Measurements from ENCODE around the gene TMPRSS11B. TPM values are rescaled to one million over a fixed set of nuclear protein-coding genes. Genes with fewer than 3 reads are reported as not detected.
"Not testable (repeated sequence)": the region's sequence is repeated elsewhere in the genome, so short reads cannot be mapped to it uniquely, and the experiment has no call there.

The TMPRSS11B gene
- total and polyA plus RNA-seq, 5 donors from 2014 or later: not detected

DNA sequence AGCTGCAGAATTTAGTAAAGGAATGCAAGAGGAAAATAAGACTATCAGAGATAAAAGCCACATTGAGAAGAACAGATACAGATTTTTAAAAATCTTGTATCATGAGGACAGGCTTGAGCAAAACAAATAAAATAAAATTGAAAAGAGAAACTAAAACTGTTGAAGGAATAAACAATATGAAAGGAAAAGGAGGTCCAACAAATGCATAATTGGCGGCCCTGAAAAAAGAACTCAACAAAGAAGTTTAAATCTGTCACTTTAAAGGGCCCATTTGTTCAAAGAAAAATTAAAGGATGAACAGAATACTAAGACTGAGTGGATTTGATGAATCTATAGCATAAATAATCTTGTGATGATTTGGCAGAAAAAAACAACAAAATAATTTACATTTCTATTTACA, 36.5 kb downstream of the TMPRSS11B start:
- ATAC-seq (ENCODE audit: low read depth in 2 of 2): no peak

DNA sequence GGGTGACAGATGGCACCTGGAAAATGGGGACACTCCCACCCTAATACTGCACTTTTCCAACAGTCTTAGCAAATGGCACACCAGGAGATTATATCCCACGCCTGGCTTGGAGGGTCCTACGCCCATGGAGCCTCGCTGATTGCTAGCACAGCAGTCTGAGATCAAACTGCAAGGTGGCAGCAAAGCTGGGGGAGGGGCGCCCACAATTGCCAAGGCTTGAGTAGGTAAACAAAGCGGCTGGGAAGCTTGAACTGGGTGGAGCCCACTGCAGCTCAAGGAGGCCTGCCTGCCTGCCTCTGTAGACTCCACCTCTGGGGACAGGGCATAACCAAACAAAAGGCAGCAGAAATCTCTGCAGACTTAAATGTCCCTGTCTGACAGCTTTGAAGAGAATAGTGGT, 51.2 kb downstream of the TMPRSS11B start:
- not testable (repeated sequence) for H3K27me3 Mint-ChIP-seq; H3K4me1 Mint-ChIP-seq; H3K27ac Mint-ChIP-seq; H3K27me3 ChIP-seq (ENCODE audit: control insufficient read depth, insufficient read depth, low read length); H3K4me1 ChIP-seq (ENCODE audit: control insufficient read depth, insufficient read depth, low read length, poor library complexity, severe bottlenecking); H3K27ac ChIP-seq (ENCODE audit: insufficient read depth, low read length, poor library complexity, severe bottlenecking); H3K9me3 ChIP-seq (ENCODE audit: control insufficient read depth in 2 of 2, low read length in 2 of 2); DNase-seq; H3K4me3 ChIP-seq (ENCODE audit: low read depth, low read length); H3K36me3 Mint-ChIP-seq; H3K9me3 Mint-ChIP-seq; H3K4me3 Mint-ChIP-seq; H3K36me3 ChIP-seq (ENCODE audit: control insufficient read depth, insufficient read depth, low read length); ATAC-seq (ENCODE audit: low read depth in 2 of 2)

More for the DNA sequence above, 36.5 kb downstream of the TMPRSS11B start:
- Mint-ChIP-seq H3K27ac (no peak overlapping the region), H3K4me1 (no peaks in the 10 kb centered on the region), H3K4me3 (no peak overlapping the region), H3K36me3 (no peaks in the 10 kb centered on the region), H3K27me3 (no peaks in the 10 kb centered on the region), H3K9me3 (peaks cover 3 to 15% (median 5%) of the 10 kb centered on the region in 7 donors)
- no peak overlapping the region for H3K4me3 ChIP-seq (ENCODE audit: low read depth, low read length)
- H3K27ac ChIP-seq (ENCODE audit: insufficient read depth, low read length, poor library complexity, severe bottlenecking): no peak overlapping the region
- H3K36me3 ChIP-seq (ENCODE audit: control insufficient read depth, insufficient read depth, low read length): no peaks in the 10 kb centered on the region
- peaks cover 0 to 1% of the 10 kb centered on the region in 2 experiments for H3K9me3 ChIP-seq (ENCODE audit: control insufficient read depth in 2 of 2, low read length in 2 of 2)
- H3K4me1 ChIP-seq (ENCODE audit: control insufficient read depth, insufficient read depth, low read length, poor library complexity, severe bottlenecking): no peaks in the 10 kb centered on the region
- no peak for DNase-seq
- no peaks in the 10 kb centered on the region for H3K27me3 ChIP-seq (ENCODE audit: control insufficient read depth, insufficient read depth, low read length)

DNA sequence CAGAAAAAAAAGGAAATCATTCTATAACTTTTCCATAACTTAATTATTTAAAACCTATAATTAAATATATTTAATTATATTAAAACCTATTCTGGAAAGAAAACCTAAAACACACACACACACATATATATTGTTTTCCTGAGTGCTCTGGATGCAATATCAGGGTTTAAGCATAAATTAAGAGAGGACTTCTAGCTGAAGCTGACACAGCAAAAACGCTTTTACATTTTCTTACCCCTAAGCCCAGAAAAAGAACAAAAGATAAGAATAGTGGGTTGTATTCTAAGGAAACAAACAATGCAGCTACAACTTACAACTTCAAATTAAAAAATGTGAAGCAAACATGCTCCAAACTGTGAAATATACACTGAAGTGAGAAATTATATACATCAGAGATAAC, 52.3 kb downstream of the TMPRSS11B start:
- Mint-ChIP-seq H3K27ac (no peak overlapping the region), H3K4me3 (no peak overlapping the region), H3K27me3 (no peaks in the 10 kb centered on the region), H3K9me3 (peaks cover 0 to 6% (median 0%) of the 10 kb centered on the region in 7 donors), H3K36me3 (no peaks in the 10 kb centered on the region), H3K4me1 (no peaks in the 10 kb centered on the region)
- Histone ChIP-seq H3K36me3 (ENCODE audit: control insufficient read depth, insufficient read depth, low read length) (no peaks in the 10 kb centered on the region), H3K4me1 (ENCODE audit: control insufficient read depth, insufficient read depth, low read length, poor library complexity, severe bottlenecking) (no peaks in the 10 kb centered on the region), H3K4me3 (ENCODE audit: low read depth, low read length) (no peak overlapping the region), H3K9me3 (ENCODE audit: control insufficient read depth in 2 of 2, low read length in 2 of 2) (no peaks in the 10 kb centered on the region), H3K27ac (ENCODE audit: insufficient read depth, low read length, poor library complexity, severe bottlenecking) (no peak overlapping the region), H3K27me3 (ENCODE audit: control insufficient read depth, insufficient read depth, low read length) (no peaks in the 10 kb centered on the region)
- DNase-seq (no peak), ATAC-seq (ENCODE audit: low read depth in 2 of 2) (no peak)

DNA sequence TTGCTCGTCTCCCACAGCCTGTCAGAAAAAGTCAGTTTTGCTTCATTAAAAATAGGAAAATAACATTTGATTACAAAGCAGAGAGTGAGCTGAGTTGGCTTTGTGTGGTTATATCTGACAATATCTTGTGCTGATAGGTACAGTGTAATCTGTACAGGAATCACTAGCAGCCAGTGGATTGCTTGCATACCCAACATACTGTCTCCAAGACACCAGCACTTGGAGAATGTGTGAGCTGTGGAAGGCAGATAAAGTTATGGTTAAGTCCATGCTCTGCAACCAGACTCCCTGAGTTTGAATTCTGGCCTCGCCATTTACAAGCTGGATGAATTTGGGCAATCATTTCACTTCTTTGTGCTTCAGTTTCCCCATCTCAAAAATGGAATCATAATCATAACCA, 58.3 kb downstream of the TMPRSS11B start:
- no peak overlapping the region for H3K27ac Mint-ChIP-seq
- no peaks in the 10 kb centered on the region for H3K27me3 Mint-ChIP-seq
- Histone ChIP-seq H3K27ac (ENCODE audit: insufficient read depth, low read length, poor library complexity, severe bottlenecking) (no peak overlapping the region), H3K4me1 (ENCODE audit: control insufficient read depth, insufficient read depth, low read length, poor library complexity, severe bottlenecking) (no peaks in the 10 kb centered on the region), H3K9me3 (ENCODE audit: control insufficient read depth in 2 of 2, low read length in 2 of 2) (no peaks in the 10 kb centered on the region), H3K36me3 (ENCODE audit: control insufficient read depth, insufficient read depth, low read length) (no peaks in the 10 kb centered on the region), H3K27me3 (ENCODE audit: control insufficient read depth, insufficient read depth, low read length) (no peaks in the 10 kb centered on the region), H3K4me3 (ENCODE audit: low read depth, low read length) (no peak overlapping the region)
- no peaks in the 10 kb centered on the region for H3K36me3 Mint-ChIP-seq
- H3K9me3 Mint-ChIP-seq: peaks cover 0 to 4% (median 0%) of the 10 kb centered on the region in 7 donors
- no peaks in the 10 kb centered on the region for H3K4me1 Mint-ChIP-seq
- H3K4me3 Mint-ChIP-seq: no peak overlapping the region
- no peak for ATAC-seq (ENCODE audit: low read depth in 2 of 2)
- no peak for DNase-seq

- H3K4me3 Mint-ChIP-seq: no peak overlapping the region
- peaks cover 0 to 4% (median 0%) of the 10 kb centered on the region in 7 donors for H3K9me3 Mint-ChIP-seq
- Histone ChIP-seq H3K27ac (ENCODE audit: insufficient read depth, low read length, poor library complexity, severe bottlenecking) (no peak overlapping the region), H3K4me1 (ENCODE audit: control insufficient read depth, insufficient read depth, low read length, poor library complexity, severe bottlenecking) (no peaks in the 10 kb centered on the region), H3K27me3 (ENCODE audit: control insufficient read depth, insufficient read depth, low read length) (no peaks in the 10 kb centered on the region), H3K9me3 (ENCODE audit: control insufficient read depth in 2 of 2, low read length in 2 of 2) (no peaks in the 10 kb centered on the region), H3K4me3 (ENCODE audit: low read depth, low read length) (no peak overlapping the region), H3K36me3 (ENCODE audit: control insufficient read depth, insufficient read depth, low read length) (no peaks in the 10 kb centered on the region)
- no peaks in the 10 kb centered on the region for H3K4me1 Mint-ChIP-seq
- H3K27me3 Mint-ChIP-seq: no peaks in the 10 kb centered on the region
- DNase-seq: no peak
- no peak for ATAC-seq (ENCODE audit: low read depth in 2 of 2)
- no peaks in the 10 kb centered on the region for H3K36me3 Mint-ChIP-seq
- no peak overlapping the region for H3K27ac Mint-ChIP-seq
Measured at GRCh38 chr4:68184923-68185322, 60.6 kb downstream of the TMPRSS11B start.

- H3K4me1 Mint-ChIP-seq: no peaks in the 10 kb centered on the region
- H3K4me3 Mint-ChIP-seq: no peak overlapping the region
- Histone ChIP-seq H3K36me3 (ENCODE audit: control insufficient read depth, insufficient read depth, low read length) (no peaks in the 10 kb centered on the region), H3K27ac (ENCODE audit: insufficient read depth, low read length, poor library complexity, severe bottlenecking) (no peak overlapping the region), H3K4me1 (ENCODE audit: control insufficient read depth, insufficient read depth, low read length, poor library complexity, severe bottlenecking) (no peaks in the 10 kb centered on the region), H3K9me3 (ENCODE audit: control insufficient read depth in 2 of 2, low read length in 2 of 2) (no peaks in the 10 kb centered on the region), H3K27me3 (ENCODE audit: control insufficient read depth, insufficient read depth, low read length) (no peaks in the 10 kb centered on the region), H3K4me3 (ENCODE audit: low read depth, low read length) (no peak overlapping the region)
- no peaks in the 10 kb centered on the region for H3K36me3 Mint-ChIP-seq
- no peak for ATAC-seq (ENCODE audit: low read depth in 2 of 2)
- no peak overlapping the region for H3K27ac Mint-ChIP-seq
- no peak for DNase-seq
- H3K9me3 Mint-ChIP-seq: peaks cover 0 to 3% (median 0%) of the 10 kb centered on the region in 7 donors
- no peaks in the 10 kb centered on the region for H3K27me3 Mint-ChIP-seq
Measured at GRCh38 chr4:68183417-68183816, 62.1 kb downstream of the TMPRSS11B start.

DNA sequence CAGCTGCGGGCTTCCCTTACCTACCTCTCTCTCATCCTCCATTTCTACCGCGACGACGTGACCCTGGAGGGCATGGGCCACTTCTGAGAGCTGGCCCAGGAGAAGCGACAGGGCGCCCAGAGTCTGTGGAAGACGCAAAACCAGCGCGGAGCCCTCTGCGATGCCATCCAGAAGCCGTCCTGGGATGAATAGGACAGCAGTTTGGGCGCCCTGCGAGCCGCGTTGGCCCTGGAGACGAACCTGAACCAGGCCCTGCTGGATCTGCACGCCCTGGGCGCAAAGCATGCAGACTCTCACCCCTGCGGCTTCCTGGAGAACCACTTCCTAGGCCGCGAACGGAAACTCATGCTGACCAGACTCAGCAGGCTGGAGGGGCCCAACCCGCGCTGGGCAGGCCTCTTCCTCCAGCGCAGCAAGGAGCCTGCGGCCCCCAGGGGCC, 63.1 kb downstream of the TMPRSS11B start:
- no peak for ATAC-seq (ENCODE audit: low read depth in 2 of 2)

DNA sequence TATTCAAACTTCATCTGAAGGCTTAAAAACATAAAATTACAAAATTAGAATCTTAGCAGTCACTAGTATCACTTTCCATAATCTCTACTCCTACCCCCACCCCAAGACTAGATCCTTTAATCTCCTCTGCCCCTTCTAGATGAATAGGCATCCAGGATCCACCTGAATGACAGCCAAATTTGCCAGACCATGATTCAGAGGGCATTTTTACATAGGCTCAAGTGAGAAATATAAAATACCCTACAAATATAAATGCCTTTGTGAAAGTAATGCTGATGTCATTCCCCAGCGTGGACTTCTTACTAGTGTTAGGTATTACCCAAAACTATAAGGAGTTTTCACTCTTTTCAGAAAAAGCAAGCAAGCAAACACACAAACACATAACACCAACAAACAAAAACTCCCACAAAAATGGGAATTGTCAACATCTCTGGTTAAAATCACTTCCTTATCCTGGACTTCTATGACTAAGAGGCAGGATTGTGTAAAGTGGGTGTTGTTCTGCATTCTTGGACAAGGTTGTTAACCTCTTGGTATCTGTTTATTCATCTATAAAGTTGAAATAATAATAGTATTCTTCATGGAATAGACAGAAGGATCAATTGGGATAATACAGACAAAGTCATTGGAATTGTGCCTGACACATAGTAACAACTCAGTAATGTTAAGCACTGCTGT, 64.5 kb downstream of the TMPRSS11B start:
- no peak for ATAC-seq (ENCODE audit: low read depth in 2 of 2)

More for the DNA sequence above, 63.1 kb downstream of the TMPRSS11B start:
- Mint-ChIP-seq H3K9me3 (peaks cover 0 to 2% (median 0%) of the 10 kb centered on the region in 7 donors), H3K4me3 (no peak overlapping the region), H3K27me3 (no peaks in the 10 kb centered on the region), H3K27ac (no peak overlapping the region), H3K36me3 (no peaks in the 10 kb centered on the region), H3K4me1 (no peaks in the 10 kb centered on the region)
- H3K36me3 ChIP-seq (ENCODE audit: control insufficient read depth, insufficient read depth, low read length): no peaks in the 10 kb centered on the region
- no peaks in the 10 kb centered on the region for H3K9me3 ChIP-seq (ENCODE audit: control insufficient read depth in 2 of 2, low read length in 2 of 2)
- no peak for DNase-seq
- no peaks in the 10 kb centered on the region for H3K4me1 ChIP-seq (ENCODE audit: control insufficient read depth, insufficient read depth, low read length, poor library complexity, severe bottlenecking)
- no peaks in the 10 kb centered on the region for H3K27me3 ChIP-seq (ENCODE audit: control insufficient read depth, insufficient read depth, low read length)
- H3K4me3 ChIP-seq (ENCODE audit: low read depth, low read length): no peak overlapping the region
- H3K27ac ChIP-seq (ENCODE audit: insufficient read depth, low read length, poor library complexity, severe bottlenecking): no peak overlapping the region

More for the DNA sequence above, 64.5 kb downstream of the TMPRSS11B start:
- no peak overlapping the region for H3K4me3 Mint-ChIP-seq
- H3K4me3 ChIP-seq (ENCODE audit: low read depth, low read length): no peak overlapping the region
- H3K27ac Mint-ChIP-seq: no peak overlapping the region
- H3K27me3 ChIP-seq (ENCODE audit: control insufficient read depth, insufficient read depth, low read length): no peaks in the 10 kb centered on the region
- H3K4me1 Mint-ChIP-seq: no peaks in the 10 kb centered on the region
- no peaks in the 10 kb centered on the region for H3K9me3 ChIP-seq (ENCODE audit: control insufficient read depth in 2 of 2, low read length in 2 of 2)
- no peaks in the 10 kb centered on the region for H3K27me3 Mint-ChIP-seq
- no peaks in the 10 kb centered on the region for H3K4me1 ChIP-seq (ENCODE audit: control insufficient read depth, insufficient read depth, low read length, poor library complexity, severe bottlenecking)
- H3K36me3 Mint-ChIP-seq: no peaks in the 10 kb centered on the region
- H3K27ac ChIP-seq (ENCODE audit: insufficient read depth, low read length, poor library complexity, severe bottlenecking): no peak overlapping the region
- peaks cover 0 to 2% (median 0%) of the 10 kb centered on the region in 7 donors for H3K9me3 Mint-ChIP-seq
- no peak for DNase-seq
- H3K36me3 ChIP-seq (ENCODE audit: control insufficient read depth, insufficient read depth, low read length): no peaks in the 10 kb centered on the region
